Activated CD8-positive, alpha-beta memory T cell treated with anti-CD3 and anti-CD28 coated beads, Interleukin-2, amount 50 U/mL, for 24 hours (primary cell): Measurements from ENCODE around the gene MAMDC2.

Experiments
- DNase-seq: peaks from one replicate; pipeline ENCODE4 v3.0.0-alpha.2; 2020; ENCODE audit errors: extremely low read depth

MAMDC2 gene

GRCh38 chr9:70043689-70044489, at the start of gene MAMDC2:
TSS of gene MAMDC2 (plus strand) at chr9:70043848. CDS start at chr9:70044198, 350 bp downstream.
- DNase-seq: no peak

GRCh38 chr9:69995846-69996245, 47.8 kb upstream of the MAMDC2 start:
- DNase-seq: no peak

DNA sequence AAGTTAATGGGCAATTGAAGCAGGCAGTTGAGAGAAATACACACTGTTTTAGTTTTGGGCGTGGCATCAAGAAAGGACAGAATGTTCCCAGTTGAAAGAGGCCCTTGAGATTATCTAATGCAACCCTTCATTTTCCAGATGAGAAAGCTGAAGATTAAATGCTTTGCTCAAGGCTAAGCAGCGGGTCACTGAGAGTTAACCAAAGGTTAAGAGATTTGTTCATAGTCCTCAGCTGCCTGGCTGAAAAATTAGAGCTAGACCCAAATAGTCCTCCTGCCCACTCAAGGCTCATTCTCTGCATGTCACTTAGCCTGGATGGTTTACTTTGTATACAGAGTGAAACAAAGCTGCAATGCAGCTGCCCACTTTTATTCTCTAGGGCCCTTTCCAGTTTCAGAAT, 46.7 kb upstream of the MAMDC2 start:
- no peak for DNase-seq

GRCh38 chr9:69997524-69997923, 46.1 kb upstream of the MAMDC2 start:
- no peak for DNase-seq

DNA sequence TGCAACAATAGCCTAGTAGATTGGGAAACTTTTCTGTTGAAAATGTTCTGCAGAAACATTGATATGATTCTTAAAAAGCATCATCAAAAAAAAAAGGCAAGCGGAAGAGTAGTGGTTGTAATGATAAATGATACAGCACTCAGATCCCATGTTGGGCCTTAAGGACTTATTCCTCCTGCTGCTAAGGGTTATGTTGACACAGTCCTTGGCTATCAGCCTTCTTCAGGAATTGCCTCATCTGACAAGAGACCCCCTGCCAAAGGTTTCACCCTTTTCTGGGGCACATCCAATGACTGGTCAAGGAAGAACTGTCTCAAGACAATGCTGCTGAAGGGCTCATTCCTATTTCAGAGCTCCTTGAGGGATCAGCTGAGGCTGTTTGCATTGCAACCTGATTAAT, 44.3 kb upstream of the MAMDC2 start:
- DNase-seq: no peak

GRCh38 chr9:70000469-70000868, 43.2 kb upstream of the MAMDC2 start:
- DNase-seq: no peak

DNA sequence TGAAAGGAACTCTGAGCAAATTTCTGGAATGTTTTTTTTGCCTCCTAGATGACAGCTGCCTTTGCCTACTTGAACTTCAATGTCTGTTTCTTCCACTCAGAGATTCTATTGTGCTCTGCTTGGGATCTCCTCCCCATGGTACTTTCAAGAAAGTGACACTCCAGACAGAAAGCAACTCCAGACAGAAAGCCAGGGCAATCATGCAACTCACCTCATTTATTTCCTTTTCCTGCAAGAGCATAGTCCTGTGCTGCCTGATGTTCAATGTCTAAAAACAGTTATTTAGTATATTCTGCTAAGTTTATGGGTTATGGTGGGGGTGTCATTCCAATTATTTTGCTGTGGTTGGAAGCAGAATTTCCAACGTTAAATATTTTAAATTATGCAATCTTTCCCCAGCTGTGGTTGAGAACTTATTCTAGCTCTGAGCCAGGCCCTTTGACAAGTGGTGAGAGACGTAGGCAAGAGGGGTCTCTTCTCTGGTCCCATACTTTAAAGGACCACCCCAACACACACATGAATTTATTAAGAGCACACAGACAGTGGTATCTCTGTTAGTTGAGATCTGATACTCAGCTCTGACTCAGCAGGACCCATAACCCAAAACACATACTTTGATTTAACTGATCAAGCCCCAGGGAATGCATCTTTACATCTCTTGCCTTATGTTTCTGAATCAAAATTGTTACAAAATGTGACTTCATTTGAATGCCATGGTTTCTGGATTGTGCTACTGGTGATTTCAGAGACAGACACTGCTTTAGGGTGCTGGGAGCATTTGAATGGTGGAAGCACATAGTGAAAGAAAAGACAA, 39.5 kb upstream of the MAMDC2 start:
- no peak for DNase-seq

GRCh38 chr9:70006306-70006705, 37.3 kb upstream of the MAMDC2 start:
- no peak for DNase-seq

GRCh38 chr9:70007831-70008230, 35.8 kb upstream of the MAMDC2 start:
- DNase-seq: no peak

DNA sequence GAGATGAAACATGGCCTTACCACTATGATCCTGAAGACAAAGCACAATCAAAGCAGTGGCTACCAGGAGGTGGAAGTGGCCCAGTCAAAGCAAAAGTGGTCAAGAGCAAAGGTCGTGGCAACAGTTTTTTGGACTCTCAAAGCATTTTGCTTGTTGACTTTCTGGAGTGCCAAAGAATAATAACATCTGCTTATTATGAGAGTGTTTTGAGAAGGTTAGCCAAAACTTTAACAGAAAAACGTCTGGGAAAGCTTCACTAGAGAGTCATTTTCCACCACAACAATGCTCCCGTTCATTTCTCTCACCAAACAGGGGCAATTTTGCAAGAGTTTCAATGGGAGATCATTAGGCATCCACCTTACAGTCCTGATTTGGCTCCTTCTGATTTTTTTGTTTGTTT, 33.6 kb upstream of the MAMDC2 start:
- no peak for DNase-seq

DNA sequence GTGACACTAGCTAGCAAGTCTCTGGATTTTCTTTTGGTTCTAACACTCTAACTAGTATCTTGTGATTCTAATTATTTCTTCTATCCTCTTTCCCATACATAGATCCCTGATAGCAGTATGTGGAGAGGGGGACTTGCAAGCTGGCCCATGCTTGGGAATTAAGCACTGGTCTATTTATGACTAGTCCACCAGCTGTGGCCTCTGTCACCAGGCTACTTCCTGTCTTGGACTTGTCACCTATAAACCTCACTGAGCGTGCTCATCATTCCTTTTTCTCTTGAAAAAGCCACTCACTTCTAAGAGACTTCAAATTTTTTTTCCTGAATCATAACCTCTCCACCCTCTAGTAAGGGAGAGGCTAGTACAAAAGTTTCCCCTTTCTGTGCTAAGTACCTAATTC, 32.3 kb upstream of the MAMDC2 start:
- no peak for DNase-seq

DNA sequence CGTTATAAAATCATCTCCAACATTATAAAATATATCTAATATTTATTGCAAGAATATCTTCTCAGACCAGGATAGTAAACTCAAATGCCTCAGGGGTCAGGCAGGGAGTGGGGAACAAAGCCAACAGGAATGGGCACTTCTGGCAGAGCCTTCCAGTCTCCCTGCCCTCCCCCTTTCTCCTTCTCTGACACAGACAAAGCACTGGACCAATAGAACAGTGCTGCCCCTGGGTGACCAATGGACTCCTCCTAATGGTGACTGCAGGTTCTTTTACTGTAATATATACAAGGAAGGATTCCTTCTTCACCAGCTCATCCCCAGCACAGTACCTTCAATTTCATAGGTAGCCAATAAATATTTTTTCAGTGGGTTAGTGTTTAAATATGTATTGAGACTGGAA, 31.1 kb upstream of the MAMDC2 start:
- no peak for DNase-seq

GRCh38 chr9:70013598-70014196, 30.0 kb upstream of the MAMDC2 start:
- DNase-seq: no peak

GRCh38 chr9:70015099-70015498, 28.5 kb upstream of the MAMDC2 start:
- no peak for DNase-seq

DNA sequence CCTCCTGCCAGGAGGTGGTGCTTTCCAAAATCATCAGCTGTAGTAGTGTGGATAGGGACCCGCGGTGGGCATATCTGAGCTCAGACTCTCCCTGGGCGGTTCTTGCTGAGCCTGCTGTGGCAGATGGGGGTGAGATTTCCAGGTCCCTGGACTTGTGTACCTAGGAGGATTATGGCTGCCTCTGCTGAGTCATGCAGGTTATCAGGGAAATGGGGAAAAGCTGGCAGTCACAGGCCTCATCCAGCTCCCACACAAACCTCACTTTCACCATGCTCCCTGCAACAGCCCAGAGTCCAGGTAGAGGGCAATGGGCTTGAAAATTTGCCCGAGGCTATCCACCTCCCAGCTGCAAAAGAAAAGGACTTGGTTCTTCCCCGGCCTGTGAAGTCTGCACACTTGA, 23.4 kb upstream of the MAMDC2 start:
- no peak for DNase-seq

DNA sequence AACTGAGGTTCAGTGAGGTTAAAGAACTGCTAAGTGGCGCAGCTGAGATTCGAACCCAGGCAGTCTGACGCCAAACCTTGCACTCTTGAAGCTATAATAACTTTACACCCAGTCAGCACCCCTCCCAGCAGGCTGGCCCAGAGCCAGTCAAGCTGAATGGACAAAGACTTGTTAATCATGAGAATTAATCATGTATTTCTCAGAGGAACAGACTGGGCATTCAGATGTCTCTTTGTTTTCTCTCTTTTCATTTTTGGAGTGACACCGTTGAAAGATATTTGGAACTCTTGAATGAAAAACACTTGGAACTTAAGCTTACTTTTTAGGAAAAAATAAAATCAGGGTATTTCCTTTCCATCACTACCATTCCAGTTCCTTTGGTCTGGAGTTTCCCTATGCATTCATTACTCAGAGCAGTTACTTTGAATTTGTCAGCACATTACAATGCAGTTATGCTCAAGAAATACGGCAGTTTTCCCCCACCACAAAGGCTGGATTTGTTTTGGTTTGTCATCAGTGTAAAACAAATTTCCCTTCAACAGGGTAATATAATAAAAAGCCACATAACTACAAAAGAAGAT, 22.6 kb upstream of the MAMDC2 start:
- no peak for DNase-seq

DNA sequence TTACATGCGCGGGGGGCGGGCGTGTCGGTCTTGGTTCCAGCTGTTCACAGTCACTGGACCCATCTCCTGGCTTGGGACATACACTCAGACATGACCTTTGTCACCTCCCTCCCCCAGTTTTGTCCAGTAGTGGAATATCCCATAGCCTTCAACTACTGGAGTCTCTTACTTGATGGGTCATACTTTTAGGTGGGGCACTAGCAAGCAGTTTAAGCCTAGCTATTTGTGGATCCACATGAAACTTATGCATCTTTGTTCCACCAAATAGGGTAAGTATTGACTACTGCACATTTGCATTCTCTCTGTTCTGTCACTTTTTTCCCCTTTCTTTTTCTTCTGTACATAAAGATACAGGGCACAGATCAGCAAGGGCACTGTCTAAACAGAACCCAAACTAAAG, 15.4 kb upstream of the MAMDC2 start:
- DNase-seq: no peak

GRCh38 chr9:70030156-70030555, 13.5 kb upstream of the MAMDC2 start:
- DNase-seq: no peak

DNA sequence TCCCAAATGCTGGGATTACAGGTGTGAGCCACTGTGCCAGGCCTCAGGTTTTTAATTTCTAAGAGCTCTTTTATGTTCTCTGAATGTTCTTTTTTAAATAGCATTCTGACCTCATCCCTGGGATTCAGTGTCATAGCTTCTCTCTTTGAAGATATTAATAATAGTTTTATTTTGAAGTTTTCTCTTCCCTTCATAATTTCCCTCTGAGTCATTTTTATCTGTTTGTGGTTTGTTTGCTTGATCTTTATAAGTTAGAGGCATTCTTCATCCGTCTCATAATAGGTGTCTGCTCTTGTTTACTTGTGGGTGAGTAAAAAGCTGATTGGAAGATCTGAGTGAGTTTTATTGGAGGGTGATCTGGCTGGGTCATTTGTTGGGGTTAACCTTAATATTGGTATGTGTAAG, 12.5 kb upstream of the MAMDC2 start:
- no peak for DNase-seq

- no peak for DNase-seq
Measured at GRCh38 chr9:70034271-70034711, 9.4 kb upstream of the MAMDC2 start.

- no peak for DNase-seq
Measured at GRCh38 chr9:70035691-70036090, 8.0 kb upstream of the MAMDC2 start.

- DNase-seq: no peak
Measured at GRCh38 chr9:70036641-70037040, 7.0 kb upstream of the MAMDC2 start.
